ENCODE results near the gene OR1M1.
"Not testable (repeated sequence)": the region's sequence is repeated elsewhere in the genome, so short reads cannot be mapped to it uniquely, and the experiment has no call there.

OR1M1 gene

GRCh38 chr19:9086761-9087160 is at the start of gene OR1M1:
Gene OR1M1, plus strand, starts transcription at chr19:9087061. Its CDS starts 6,184 bp downstream, at chr19:9093245.
- no peak for DNase-seq (ENCODE audit: low read depth)

- no peak for DNase-seq (ENCODE audit: low read depth)
Observed at GRCh38 chr19:9037400-9038062, 49.3 kb upstream of the OR1M1 start.

- no peak for DNase-seq (ENCODE audit: low read depth)
Observed at GRCh38 chr19:9039728-9040127, 47.1 kb upstream of the OR1M1 start.

- DNase-seq (ENCODE audit: low read depth): no peak
Observed at GRCh38 chr19:9040131-9040530, 46.7 kb upstream of the OR1M1 start.

GRCh38 chr19:9041023-9041422 is 45.8 kb upstream of the OR1M1 start:
- DNase-seq (ENCODE audit: low read depth): no peak

GRCh38 chr19:9043524-9043923 is 43.3 kb upstream of the OR1M1 start:
- DNase-seq (ENCODE audit: low read depth): no peak

- no peak for DNase-seq (ENCODE audit: low read depth)
Observed at GRCh38 chr19:9044449-9044848, 42.4 kb upstream of the OR1M1 start.

GRCh38 chr19:9046694-9047093 is 40.2 kb upstream of the OR1M1 start:
- DNase-seq (ENCODE audit: low read depth): no peak

- no peak for DNase-seq (ENCODE audit: low read depth)
Observed at GRCh38 chr19:9052894-9053293, 34.0 kb upstream of the OR1M1 start.

GRCh38 chr19:9053674-9054073 is 33.2 kb upstream of the OR1M1 start:
- not testable (repeated sequence) for DNase-seq (ENCODE audit: low read depth)

GRCh38 chr19:9054207-9054606 is 32.7 kb upstream of the OR1M1 start:
- no peak for DNase-seq (ENCODE audit: low read depth)

GRCh38 chr19:9054765-9055164 is 32.1 kb upstream of the OR1M1 start:
- no peak for DNase-seq (ENCODE audit: low read depth)

GRCh38 chr19:9056131-9056530 is 30.7 kb upstream of the OR1M1 start:
- not testable (repeated sequence) for DNase-seq (ENCODE audit: low read depth)

GRCh38 chr19:9057505-9058258 is 29.2 kb upstream of the OR1M1 start:
- no peak for DNase-seq (ENCODE audit: low read depth)

GRCh38 chr19:9058905-9059667 is 27.8 kb upstream of the OR1M1 start:
- no peak for DNase-seq (ENCODE audit: low read depth)

- DNase-seq (ENCODE audit: low read depth): no peak
Observed at GRCh38 chr19:9060564-9061340, 26.1 kb upstream of the OR1M1 start.

GRCh38 chr19:9061879-9062278 is 25.0 kb upstream of the OR1M1 start:
- DNase-seq (ENCODE audit: low read depth): no peak

GRCh38 chr19:9065457-9066014 is 21.3 kb upstream of the OR1M1 start:
- DNase-seq (ENCODE audit: low read depth): no peak

- no peak for DNase-seq (ENCODE audit: low read depth)
Observed at GRCh38 chr19:9070066-9070465, 16.8 kb upstream of the OR1M1 start.

GRCh38 chr19:9071720-9072119 is 15.1 kb upstream of the OR1M1 start:
- not testable (repeated sequence) for DNase-seq (ENCODE audit: low read depth)

GRCh38 chr19:9073806-9074205 is 13.1 kb upstream of the OR1M1 start:
- no peak for DNase-seq (ENCODE audit: low read depth)

All from stimulated activated CD8-positive, alpha-beta memory T cell treated with anti-CD3 and anti-CD28 coated beads, Interleukin-12 subunit alpha, Interleukin-12 subunit beta, amount 100 ng/mL, for 4 hours (primary cell).